Activated naive CD8-positive, alpha-beta T cell (primary cell): Measurements from ENCODE around the gene PPP1R3F.

ENCODE experiments used
- H3K27ac Mint-ChIP-seq: one replicate; pipeline ENCODE4 v1.8.0; 2021; ENCODE audit warnings: mixed read lengths
- H3K27me3 Mint-ChIP-seq: one replicate; pipeline ENCODE4 v1.8.0; 2021; ENCODE audit warnings: mixed read lengths
- H3K36me3 Mint-ChIP-seq: one replicate; pipeline ENCODE4 v1.8.0; 2021; ENCODE audit warnings: mixed read lengths
- H3K4me1 Mint-ChIP-seq: one replicate; pipeline ENCODE4 v1.8.0; 2021; ENCODE audit warnings: low read depth, mixed read lengths
- H3K4me3 Mint-ChIP-seq: one replicate; pipeline ENCODE4 v1.8.0; 2021; ENCODE audit warnings: mild to moderate bottlenecking, mixed read lengths
- H3K9me3 Mint-ChIP-seq: one replicate; pipeline ENCODE4 v1.8.0; 2021; ENCODE audit warnings: low read depth, mixed read lengths

The PPP1R3F gene

DNA sequence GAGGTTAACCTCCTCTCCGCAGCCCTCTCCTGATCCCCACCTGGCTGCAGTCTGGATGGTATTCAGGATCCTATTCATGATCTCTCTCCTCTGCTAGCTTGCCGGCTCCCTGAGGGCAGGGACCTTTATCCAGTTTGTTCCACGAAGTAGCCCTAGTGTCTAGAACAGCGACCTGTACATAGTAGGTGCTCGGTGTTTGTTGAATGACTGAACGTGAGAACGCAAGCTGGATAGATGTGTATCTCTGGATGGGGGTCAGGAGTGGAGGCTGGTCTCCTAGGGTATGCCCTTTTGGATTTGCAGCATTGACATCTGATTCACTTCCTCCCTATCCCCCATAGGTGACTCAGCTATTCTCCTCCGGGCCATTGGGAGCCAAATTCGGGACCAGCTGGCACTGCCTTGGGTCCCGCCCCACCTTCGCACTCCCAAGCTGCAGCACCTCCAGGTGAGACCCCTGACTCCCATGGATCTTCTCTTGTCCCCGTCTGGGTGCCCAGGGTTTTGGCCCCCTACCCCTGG lies 27.0 kb upstream of the PPP1R3F start:
- Mint-ChIP-seq H3K9me3 (no peaks in the 10 kb centered on the region), H3K36me3 (peaks cover 2% of the 10 kb centered on the region)

DNA sequence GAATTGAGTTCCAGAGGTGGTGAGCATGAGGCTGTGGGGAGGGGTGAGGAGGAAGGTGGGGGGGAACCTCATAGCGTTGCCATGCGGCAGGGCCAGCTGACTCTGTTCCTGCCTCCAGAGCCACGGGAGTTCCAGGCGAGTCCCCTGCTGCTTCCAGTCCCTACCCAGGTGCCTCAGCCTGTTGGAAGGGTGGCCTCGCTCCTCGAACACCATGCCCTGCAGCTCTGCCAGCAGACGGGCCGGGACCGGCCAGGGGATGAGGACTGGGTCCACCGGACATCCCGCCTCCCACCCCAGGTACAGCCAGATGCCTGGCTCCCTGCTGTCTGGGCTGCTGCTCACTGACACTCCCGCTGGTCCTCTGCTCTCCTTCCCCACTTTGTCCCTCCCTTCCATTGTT lies 26.4 kb upstream of the PPP1R3F start:
- Mint-ChIP-seq H3K4me1 (peaks cover 12% of the 10 kb centered on the region), H3K4me3 (no peak overlapping the region), H3K9me3 (no peaks in the 10 kb centered on the region), H3K27ac (no peak overlapping the region), H3K27me3 (no peaks in the 10 kb centered on the region), H3K36me3 (peaks cover 2% of the 10 kb centered on the region)

More for the DNA sequence above, 27.0 kb upstream of the PPP1R3F start:
- peaks cover 12% of the 10 kb centered on the region for H3K4me1 Mint-ChIP-seq
- H3K27ac Mint-ChIP-seq: no peak overlapping the region
- H3K4me3 Mint-ChIP-seq: no peak overlapping the region
- H3K27me3 Mint-ChIP-seq: no peaks in the 10 kb centered on the region

GRCh38 chrX:49244207-49244606 lies 25.4 kb upstream of the PPP1R3F start:
- Mint-ChIP-seq H3K4me3 (no peak overlapping the region), H3K27ac (peak overlapping the region; percentile 10), H3K27me3 (no peaks in the 10 kb centered on the region), H3K36me3 (peaks cover 2% of the 10 kb centered on the region), H3K4me1 (peaks cover 11% of the 10 kb centered on the region), H3K9me3 (no peaks in the 10 kb centered on the region)

- no peak overlapping the region for H3K27ac Mint-ChIP-seq
- H3K4me3 Mint-ChIP-seq: no peak overlapping the region
- H3K4me1 Mint-ChIP-seq: peaks cover 5% of the 10 kb centered on the region
- no peaks in the 10 kb centered on the region for H3K27me3 Mint-ChIP-seq
- H3K36me3 Mint-ChIP-seq: peaks cover 2% of the 10 kb centered on the region
- no peaks in the 10 kb centered on the region for H3K9me3 Mint-ChIP-seq
Observed at GRCh38 chrX:49246541-49246940, 23.1 kb upstream of the PPP1R3F start.

DNA sequence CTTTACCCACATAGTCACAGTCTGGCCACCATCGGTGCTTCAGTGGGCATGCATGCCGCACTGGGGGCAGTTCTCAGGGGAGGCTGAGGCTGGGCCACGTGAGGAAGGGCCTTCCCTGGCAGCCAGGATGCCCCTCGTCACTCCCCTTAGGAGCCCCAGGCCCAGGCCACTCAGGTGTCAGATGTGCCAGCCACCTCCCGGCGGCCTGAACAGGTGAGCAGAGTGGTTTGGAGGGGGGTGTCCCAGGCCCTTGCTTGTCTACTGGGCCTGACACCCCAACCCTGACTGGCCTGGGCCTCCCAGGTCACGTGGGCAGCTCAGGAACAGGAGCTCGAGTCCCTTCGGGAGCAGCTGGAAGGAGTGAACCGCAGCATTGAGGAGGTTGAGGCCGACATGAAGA lies 22.2 kb upstream of the PPP1R3F start:
- Mint-ChIP-seq H3K4me3 (no peak overlapping the region), H3K27ac (no peak overlapping the region), H3K27me3 (no peaks in the 10 kb centered on the region), H3K9me3 (no peaks in the 10 kb centered on the region), H3K36me3 (peaks cover 2% of the 10 kb centered on the region), H3K4me1 (peaks cover 5% of the 10 kb centered on the region)

GRCh38 chrX:49247916-49248811 lies 21.4 kb upstream of the PPP1R3F start:
- Mint-ChIP-seq H3K36me3 (peaks cover 2% of the 10 kb centered on the region), H3K27ac (no peak overlapping the region), H3K27me3 (no peaks in the 10 kb centered on the region), H3K9me3 (no peaks in the 10 kb centered on the region), H3K4me1 (peaks cover 5% of the 10 kb centered on the region), H3K4me3 (no peak overlapping the region)

DNA sequence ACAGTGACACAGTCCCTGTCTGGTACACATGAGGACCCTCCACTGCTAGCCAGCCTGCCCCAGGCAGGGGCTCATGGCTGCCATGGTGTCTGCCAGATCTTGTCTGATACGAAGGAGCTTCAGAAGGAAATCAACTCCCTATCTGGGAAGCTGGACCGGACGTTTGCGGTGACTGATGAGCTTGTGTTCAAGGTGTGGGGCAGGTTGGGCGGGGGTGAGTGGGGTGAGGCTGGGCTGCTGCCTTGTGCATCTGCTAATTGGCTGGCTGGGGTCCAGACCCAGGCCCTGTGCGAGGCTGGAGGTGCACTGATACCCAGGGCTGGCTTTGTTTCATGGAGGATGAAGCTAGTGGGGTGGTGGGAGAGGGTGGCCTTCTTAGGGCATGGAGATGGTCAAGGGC lies 20.5 kb upstream of the PPP1R3F start:
- H3K27me3 Mint-ChIP-seq: no peaks in the 10 kb centered on the region
- no peaks in the 10 kb centered on the region for H3K9me3 Mint-ChIP-seq
- no peak overlapping the region for H3K4me3 Mint-ChIP-seq
- peaks cover 5% of the 10 kb centered on the region for H3K4me1 Mint-ChIP-seq
- no peak overlapping the region for H3K27ac Mint-ChIP-seq
- peaks cover under 1% of the 10 kb centered on the region for H3K36me3 Mint-ChIP-seq

DNA sequence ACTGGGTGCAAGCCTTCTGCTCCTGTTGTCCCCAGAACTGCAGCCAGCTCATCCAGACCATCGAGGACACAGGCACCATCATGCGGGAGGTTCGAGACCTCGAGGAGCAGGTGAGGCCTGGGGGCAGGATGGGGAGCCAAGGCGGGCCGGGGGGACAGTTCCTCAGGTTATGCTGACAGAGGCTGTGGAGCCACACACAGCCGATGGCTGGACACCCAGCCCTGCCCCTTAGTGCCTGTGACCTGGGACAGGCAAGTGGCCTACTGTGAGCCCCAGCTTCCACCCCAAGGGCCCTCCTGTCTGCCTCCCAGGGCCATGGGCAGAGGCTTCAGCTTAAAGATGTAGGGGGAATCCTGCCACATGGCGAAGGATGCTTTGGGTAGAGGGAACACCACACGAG lies 20.0 kb upstream of the PPP1R3F start:
- peaks cover 5% of the 10 kb centered on the region for H3K4me1 Mint-ChIP-seq
- no peaks in the 10 kb centered on the region for H3K9me3 Mint-ChIP-seq
- H3K4me3 Mint-ChIP-seq: no peak overlapping the region
- H3K27me3 Mint-ChIP-seq: no peaks in the 10 kb centered on the region
- H3K27ac Mint-ChIP-seq: no peak overlapping the region
- H3K36me3 Mint-ChIP-seq: no peaks in the 10 kb centered on the region

DNA sequence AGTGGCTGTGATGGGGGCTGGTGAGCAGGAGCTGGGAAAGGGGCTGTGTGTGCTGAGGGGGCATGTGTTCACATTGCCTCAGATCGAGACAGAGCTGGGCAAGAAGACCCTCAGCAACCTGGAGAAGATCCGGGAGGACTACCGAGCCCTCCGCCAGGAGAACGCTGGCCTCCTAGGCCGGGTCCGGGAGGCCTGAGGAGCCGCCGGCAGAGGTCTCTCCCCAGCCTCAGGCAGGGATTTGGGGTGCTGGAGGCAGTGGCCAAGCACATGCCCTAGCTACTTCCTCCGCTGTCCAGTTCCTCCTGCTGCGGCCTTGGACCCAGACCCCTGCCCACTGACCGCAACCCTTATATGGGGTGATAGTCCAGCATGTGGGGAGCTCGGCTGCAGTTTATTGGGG lies 19.5 kb upstream of the PPP1R3F start:
- H3K4me1 Mint-ChIP-seq: peaks cover 5% of the 10 kb centered on the region
- H3K4me3 Mint-ChIP-seq: no peak overlapping the region
- no peaks in the 10 kb centered on the region for H3K36me3 Mint-ChIP-seq
- H3K27me3 Mint-ChIP-seq: no peaks in the 10 kb centered on the region
- no peaks in the 10 kb centered on the region for H3K9me3 Mint-ChIP-seq
- no peak overlapping the region for H3K27ac Mint-ChIP-seq

DNA sequence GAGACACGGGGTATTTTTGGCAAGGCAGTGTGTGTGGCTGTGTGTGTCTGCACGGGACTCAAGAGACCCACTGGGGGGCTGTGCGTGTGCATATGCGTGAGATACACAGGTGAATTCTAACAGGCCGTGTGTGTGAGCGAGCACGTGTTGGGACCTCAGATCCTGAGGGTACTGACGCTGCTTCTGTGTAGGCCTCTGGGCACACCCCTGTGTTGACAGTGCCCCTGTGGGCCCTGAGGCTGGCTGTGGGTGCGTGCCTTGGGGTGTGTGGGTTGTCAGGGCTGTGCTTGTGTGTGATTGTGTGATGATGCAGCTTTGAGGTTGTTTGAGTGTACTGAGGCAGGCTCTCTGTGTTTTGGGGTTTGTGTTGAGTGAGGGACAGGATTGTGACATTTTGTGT lies 19.0 kb upstream of the PPP1R3F start:
- Mint-ChIP-seq H3K4me3 (no peak overlapping the region), H3K36me3 (no peaks in the 10 kb centered on the region), H3K27ac (peak overlapping the region; percentile 19), H3K9me3 (no peaks in the 10 kb centered on the region), H3K4me1 (peaks cover 5% of the 10 kb centered on the region), H3K27me3 (no peaks in the 10 kb centered on the region)

DNA sequence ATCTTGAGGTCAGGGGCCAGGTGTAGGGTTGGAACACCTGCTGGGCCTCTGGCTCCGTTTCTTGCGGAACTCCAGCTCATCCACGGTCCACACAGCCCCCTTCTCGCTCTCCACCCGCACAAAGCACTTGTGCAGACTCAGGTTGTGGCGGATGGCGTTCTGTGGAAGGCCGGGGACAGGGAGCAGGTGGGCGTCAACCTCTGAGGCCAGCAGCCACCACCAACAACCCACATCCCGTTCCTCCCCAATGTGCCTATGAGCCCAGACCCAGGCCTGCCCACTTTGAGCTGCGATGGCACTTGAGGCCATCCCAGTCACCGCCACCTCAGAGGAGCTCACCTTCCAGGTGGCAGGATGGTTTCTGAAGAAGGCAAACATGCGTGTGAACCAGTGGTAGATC lies 18.3 kb upstream of the PPP1R3F start:
- Mint-ChIP-seq H3K36me3 (no peaks in the 10 kb centered on the region), H3K4me1 (peaks cover 5% of the 10 kb centered on the region), H3K4me3 (no peak overlapping the region)

GRCh38 chrX:49254639-49255038 lies 15.0 kb upstream of the PPP1R3F start:
- Mint-ChIP-seq H3K27me3 (no peaks in the 10 kb centered on the region), H3K4me3 (no peak overlapping the region), H3K27ac (no peak overlapping the region), H3K4me1 (peaks cover 19% of the 10 kb centered on the region), H3K36me3 (no peaks in the 10 kb centered on the region), H3K9me3 (no peaks in the 10 kb centered on the region)

More for the DNA sequence above, 18.3 kb upstream of the PPP1R3F start:
- Mint-ChIP-seq H3K27me3 (no peaks in the 10 kb centered on the region), H3K9me3 (no peaks in the 10 kb centered on the region), H3K27ac (no peak overlapping the region)

- Mint-ChIP-seq H3K27ac (no peak overlapping the region), H3K36me3 (no peaks in the 10 kb centered on the region), H3K9me3 (no peaks in the 10 kb centered on the region), H3K27me3 (no peaks in the 10 kb centered on the region), H3K4me1 (peaks cover 17% of the 10 kb centered on the region), H3K4me3 (no peak overlapping the region)
Observed at GRCh38 chrX:49256268-49256995, 13.2 kb upstream of the PPP1R3F start.

DNA sequence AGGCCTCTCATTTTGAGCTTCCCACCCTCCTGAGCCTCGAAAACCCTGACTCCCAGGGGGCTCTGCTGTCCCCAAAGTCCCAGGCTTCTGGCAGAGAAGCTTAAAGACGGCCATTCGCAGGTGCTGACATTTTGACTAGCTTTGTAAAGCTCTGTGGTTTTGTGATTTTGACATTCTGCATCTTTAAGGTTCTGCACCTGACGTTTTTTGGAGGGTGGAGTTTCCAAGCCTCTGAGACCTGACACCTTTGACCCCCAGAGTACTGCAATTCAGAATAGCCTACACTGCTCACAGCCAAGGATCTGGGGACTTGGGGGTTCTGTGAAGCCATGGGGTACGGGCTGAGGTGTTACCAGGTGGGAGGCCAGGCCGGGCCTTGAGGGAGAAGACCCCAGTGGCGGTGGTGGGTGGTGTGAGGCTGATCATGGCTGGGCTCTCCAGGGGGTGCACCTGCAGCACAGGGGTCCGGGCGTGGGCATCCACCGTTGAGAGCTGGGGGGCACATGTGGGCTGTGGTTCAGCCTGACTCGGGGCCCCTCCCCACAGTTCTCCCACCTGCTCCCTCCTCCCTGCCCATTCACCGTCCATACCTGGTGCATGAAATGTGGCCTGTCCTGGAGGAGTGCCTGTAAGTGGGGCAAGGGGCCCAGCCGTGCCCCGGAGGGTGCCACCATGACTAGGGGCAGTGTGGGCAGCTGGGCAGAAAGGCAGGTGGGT lies 12.4 kb upstream of the PPP1R3F start:
- H3K27ac Mint-ChIP-seq: peak overlapping the region; percentile 64
- no peaks in the 10 kb centered on the region for H3K36me3 Mint-ChIP-seq
- H3K4me1 Mint-ChIP-seq: peaks cover 20% of the 10 kb centered on the region
- no peaks in the 10 kb centered on the region for H3K27me3 Mint-ChIP-seq
- no peaks in the 10 kb centered on the region for H3K9me3 Mint-ChIP-seq
- peak overlapping the region; percentile 44 for H3K4me3 Mint-ChIP-seq
